Choroid plexus epithelial cell (primary cell): ENCODE measurements around the gene C6orf52.
A peak's percentile ranks its signal among the peaks of the same experiment; 100 is the strongest.
"Not testable (repeated sequence)": the region's sequence is repeated elsewhere in the genome, so short reads cannot be mapped to it uniquely, and the experiment has no call there.

ENCODE experiments used
- DNase-seq: peaks from one replicate; pipeline ENCODE4 v3.0.0-alpha.2; 2010; ENCODE audit warnings: low read depth
- H3K4me3 ChIP-seq: 2 replicates; pipeline ENCODE4 v1.5.1; 2011; ENCODE audit warnings: low read depth, mild to moderate bottlenecking, control low read depth, low read length, moderate library complexity
- CTCF ChIP-seq: conservative IDR thresholded peaks from 2 replicates; pipeline ENCODE4 v1.5.1; 2011; ENCODE audit warnings: low read depth, mild to moderate bottlenecking, control low read depth, inconsistent platforms, low read length, moderate library complexity

The C6orf52 gene

GRCh38 chr6:10694302-10695085 is at the start of gene C6orf52, which contains the start of gene PAK1IP1:
Gene C6orf52, minus strand, starts transcription at chr6:10694616. Its CDS starts 7,066 bp downstream, at chr6:10687550.
Gene PAK1IP1, plus strand, starts transcription at chr6:10694972. Its CDS starts 14 bp downstream, at chr6:10694986.
- peak; percentile 95 for DNase-seq
- peak within 1 kb of the TSS; percentile 98 for H3K4me3 ChIP-seq
- peak; percentile 7 for TF ChIP-seq CTCF

GRCh38 chr6:10743515-10743914 is 49.1 kb upstream of the C6orf52 start:
- no peak for TF ChIP-seq CTCF
- DNase-seq, result no peak

GRCh38 chr6:10742251-10742650 is 47.8 kb upstream of the C6orf52 start:
- DNase-seq, result no peak
- H3K4me3 ChIP-seq, result no peak overlapping the region
- TF ChIP-seq CTCF, result no peak

More at GRCh38 chr6:10743515-10743914, 49.1 kb upstream of the C6orf52 start:
- H3K4me3 ChIP-seq, result no peak overlapping the region

GRCh38 chr6:10741643-10742042 is 47.2 kb upstream of the C6orf52 start:
- DNase-seq, H3K4me3 ChIP-seq: not testable (repeated sequence)

GRCh38 chr6:10740061-10740460 is 45.6 kb upstream of the C6orf52 start:
- DNase-seq, result no peak

GRCh38 chr6:10736731-10737130 is 42.3 kb upstream of the C6orf52 start:
- H3K4me3 ChIP-seq, result no peak overlapping the region
- TF ChIP-seq CTCF, result no peak
- DNase-seq, result no peak

More at GRCh38 chr6:10740061-10740460, 45.6 kb upstream of the C6orf52 start:
- no peak overlapping the region for H3K4me3 ChIP-seq
- no peak for TF ChIP-seq CTCF

GRCh38 chr6:10733863-10734262 is 39.4 kb upstream of the C6orf52 start:
- DNase-seq, result no peak
- H3K4me3 ChIP-seq, result no peak overlapping the region
- no peak for TF ChIP-seq CTCF
